NCI-H82 treated with DMSO at 0.1 percent for 48 hours (cell line): Measurements from ENCODE around the gene GTSE1.

Experiments used
- DNase-seq: peaks from one replicate; lab custom pipeline; 2025; ENCODE audit not compliant: unreplicated experiment; lab: John Stamatoyannopoulos, UW

GTSE1 gene

GRCh38 chr22:46351767-46352166 lies 55.1 kb downstream of the GTSE1 start:
- no peak for DNase-seq

- no peak for DNase-seq
These were observed 55.6 kb downstream of the GTSE1 start for GRCh38 chr22:46352276-46352675.

- no peak for DNase-seq
These were observed 56.2 kb downstream of the GTSE1 start for GRCh38 chr22:46352691-46353386.

- no peak for DNase-seq
These were observed 56.9 kb downstream of the GTSE1 start for GRCh38 chr22:46353483-46354105.

- DNase-seq = no peak
These were observed 57.7 kb downstream of the GTSE1 start for GRCh38 chr22:46354176-46354992.

GRCh38 chr22:46354993-46355305 lies 58.3 kb downstream of the GTSE1 start:
- no peak for DNase-seq

- DNase-seq = no peak
These were observed 58.8 kb downstream of the GTSE1 start for GRCh38 chr22:46355369-46355995.

GRCh38 chr22:46355996-46356471 lies 59.4 kb downstream of the GTSE1 start:
- no peak for DNase-seq

GRCh38 chr22:46356496-46357480 lies 60.1 kb downstream of the GTSE1 start:
- DNase-seq = no peak

- DNase-seq = no peak
These were observed 61.2 kb downstream of the GTSE1 start for GRCh38 chr22:46357711-46358520.

- no peak for DNase-seq
These were observed 62.1 kb downstream of the GTSE1 start for GRCh38 chr22:46358766-46359165.

GRCh38 chr22:46359362-46359761 lies 62.7 kb downstream of the GTSE1 start:
- DNase-seq = no peak

GRCh38 chr22:46360097-46360496 lies 63.4 kb downstream of the GTSE1 start:
- no peak for DNase-seq

GRCh38 chr22:46360891-46361290 lies 64.2 kb downstream of the GTSE1 start:
- no peak for DNase-seq

GRCh38 chr22:46361826-46362202 lies 65.1 kb downstream of the GTSE1 start:
- no peak for DNase-seq

- DNase-seq = no peak
These were observed 65.7 kb downstream of the GTSE1 start for GRCh38 chr22:46362203-46362933.

- no peak for DNase-seq
These were observed 66.4 kb downstream of the GTSE1 start for GRCh38 chr22:46362934-46363515.

GRCh38 chr22:46363611-46364321 lies 67.1 kb downstream of the GTSE1 start:
- DNase-seq = no peak
